ENCODE measurements around the gene ADD2.

ADD2 gene

DNA sequence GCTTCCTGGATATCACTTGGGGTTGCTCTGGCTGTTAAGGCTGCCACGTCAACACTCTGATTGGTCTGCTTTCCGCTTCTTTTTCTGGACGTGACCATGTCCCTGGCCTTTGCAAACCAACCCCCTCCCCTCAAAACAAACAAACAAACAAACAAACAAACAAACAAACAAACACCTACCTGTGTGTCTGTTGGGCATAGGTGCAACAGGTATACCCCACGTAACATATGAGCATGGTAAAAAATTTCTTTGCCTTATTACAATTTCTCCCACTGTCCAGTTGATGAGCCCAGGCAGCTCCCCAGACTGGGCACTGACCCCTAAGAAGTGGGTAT, 80.6 kb downstream of the ADD2 start:
- no peaks in the 10 kb centered on the region for H3K9me3 ChIP-seq (replicated peaks in 1 of 2; ENCODE audit: control insufficient read depth in 2 of 2, insufficient read depth in 1 of 2, low read depth in 1 of 2, low read length in 2 of 2)
- H2BK15ac ChIP-seq (ENCODE audit: low read length), result no peak overlapping the region
- no peak overlapping the region for H3K23ac ChIP-seq (ENCODE audit: low read depth, low read length, poor library complexity)
- peak overlapping the region; percentile 20 for H2AK5ac ChIP-seq (ENCODE audit: low read depth, low read length)
- no peak overlapping the region for H2BK12ac ChIP-seq (ENCODE audit: low read length)
- H2AFZ ChIP-seq (ENCODE audit: low read length), result no peak overlapping the region
- no peaks in the 10 kb centered on the region for H3K27me3 ChIP-seq (ENCODE audit: control insufficient read depth in 3 of 3, insufficient read depth in 3 of 3, low read depth in 1 of 3, low read length in 3 of 3)
- no peak overlapping the region for H3K4me3 ChIP-seq (ENCODE audit: low read length in 2 of 2)
- H3K4ac ChIP-seq (ENCODE audit: low read length), result no peak overlapping the region
- no peak overlapping the region for H2BK5ac ChIP-seq (ENCODE audit: low read length)
- H3K9ac ChIP-seq (ENCODE audit: low read depth, low read length, poor library complexity), result no peak overlapping the region
- no CpG with 5 or more reads among the region's 4 CpGs for WGBS, 2 donors (ENCODE audit: extremely low coverage in 2 of 2, insufficient read length in 2 of 2, insufficient replicate concordance in 1 of 2)
- no peak overlapping the region for H3K18ac ChIP-seq (ENCODE audit: low read length)
- no peak overlapping the region for H2BK120ac ChIP-seq (ENCODE audit: low read depth, low read length)
- no peak overlapping the region for H4K91ac ChIP-seq (ENCODE audit: low read depth, low read length, poor library complexity)
- H3K4me2 ChIP-seq (ENCODE audit: insufficient read depth, low read length, poor library complexity, severe bottlenecking), result no peak overlapping the region
- H4K8ac ChIP-seq (ENCODE audit: low read depth, low read length), result no peak overlapping the region
- peaks cover 17 to 93% of the 10 kb centered on the region in 2 donors for H3K36me3 ChIP-seq (replicated peaks in 1 of 2; ENCODE audit: control insufficient read depth in 2 of 2, insufficient read depth in 2 of 2, low read length in 2 of 2)
- H3K4me1 ChIP-seq (ENCODE audit: control insufficient read depth in 2 of 2, insufficient read depth in 1 of 2, low read depth in 1 of 2, low read length in 2 of 2), result peaks cover 4 to 6% of the 10 kb centered on the region in 2 donors
- H3K14ac ChIP-seq (ENCODE audit: low read length), result no peak overlapping the region
- H3K27ac ChIP-seq (replicated peaks; ENCODE audit: low read length), result no peak overlapping the region
- DNase-seq (ENCODE audit: low spot score), result no peak
- peaks cover 3% of the 10 kb centered on the region for H3K79me1 ChIP-seq (ENCODE audit: low read depth, low read length)

GRCh38 chr2:70686577-70687460, 81.2 kb downstream of the ADD2 start:
- no peak overlapping the region for H3K4ac ChIP-seq (ENCODE audit: low read length)
- H3K36me3 ChIP-seq (replicated peaks in 1 of 2; ENCODE audit: control insufficient read depth in 2 of 2, insufficient read depth in 2 of 2, low read length in 2 of 2), result peaks cover 11 to 93% of the 10 kb centered on the region in 2 donors
- H2BK15ac ChIP-seq (ENCODE audit: low read length), result no peak overlapping the region
- no peaks in the 10 kb centered on the region for H3K27me3 ChIP-seq (ENCODE audit: control insufficient read depth in 3 of 3, insufficient read depth in 3 of 3, low read depth in 1 of 3, low read length in 3 of 3)
- no peak overlapping the region for H3K4me3 ChIP-seq (ENCODE audit: low read length in 2 of 2)
- H2AK5ac ChIP-seq (ENCODE audit: low read depth, low read length), result peak overlapping the region; percentile 20
- no peak overlapping the region for H2BK12ac ChIP-seq (ENCODE audit: low read length)
- H4K91ac ChIP-seq (ENCODE audit: low read depth, low read length, poor library complexity), result no peak overlapping the region
- no CpG with 5 or more reads among the region's 11 CpGs for whole genome bisulfite sequencing, 2 donors (ENCODE audit: extremely low coverage in 2 of 2, insufficient read length in 2 of 2, insufficient replicate concordance in 1 of 2)
- H3K9me3 ChIP-seq (replicated peaks in 1 of 2; ENCODE audit: control insufficient read depth in 2 of 2, insufficient read depth in 1 of 2, low read depth in 1 of 2, low read length in 2 of 2), result no peaks in the 10 kb centered on the region
- no peak overlapping the region for H2BK120ac ChIP-seq (ENCODE audit: low read depth, low read length)
- H3K9ac ChIP-seq (ENCODE audit: low read depth, low read length, poor library complexity), result no peak overlapping the region
- DNase-seq (ENCODE audit: low spot score), result peak; percentile 31
- no peak overlapping the region for H2AFZ ChIP-seq (ENCODE audit: low read length)
- H3K79me1 ChIP-seq (ENCODE audit: low read depth, low read length), result peaks cover 3% of the 10 kb centered on the region
- H4K8ac ChIP-seq (ENCODE audit: low read depth, low read length), result no peak overlapping the region
- H3K14ac ChIP-seq (ENCODE audit: low read length), result no peak overlapping the region
- H3K4me2 ChIP-seq (ENCODE audit: insufficient read depth, low read length, poor library complexity, severe bottlenecking), result no peak overlapping the region
- H3K27ac ChIP-seq (replicated peaks; ENCODE audit: low read length), result no peak overlapping the region
- H3K23ac ChIP-seq (ENCODE audit: low read depth, low read length, poor library complexity), result peak overlapping the region; percentile 44
- no peak overlapping the region for H2BK5ac ChIP-seq (ENCODE audit: low read length)
- H3K18ac ChIP-seq (ENCODE audit: low read length), result peak overlapping the region; percentile 93
- H3K4me1 ChIP-seq (ENCODE audit: control insufficient read depth in 2 of 2, insufficient read depth in 1 of 2, low read depth in 1 of 2, low read length in 2 of 2), result peaks cover 4 to 6% of the 10 kb centered on the region in 2 donors

GRCh38 chr2:70685771-70686171, 82.2 kb downstream of the ADD2 start:
- Histone ChIP-seq H4K8ac (ENCODE audit: low read depth, low read length) (no peak overlapping the region), H3K4me1 (ENCODE audit: control insufficient read depth in 2 of 2, insufficient read depth in 1 of 2, low read depth in 1 of 2, low read length in 2 of 2) (peaks cover 4 to 6% of the 10 kb centered on the region in 2 donors), H3K36me3 (replicated peaks in 1 of 2; ENCODE audit: control insufficient read depth in 2 of 2, insufficient read depth in 2 of 2, low read length in 2 of 2) (peaks cover 11 to 93% of the 10 kb centered on the region in 2 donors), H3K4me3 (ENCODE audit: low read length in 2 of 2) (no peak overlapping the region), H2BK5ac (ENCODE audit: low read length) (no peak overlapping the region), H3K9ac (ENCODE audit: low read depth, low read length, poor library complexity) (no peak overlapping the region), H3K27ac (replicated peaks; ENCODE audit: low read length) (no peak overlapping the region), H3K23ac (ENCODE audit: low read depth, low read length, poor library complexity) (no peak overlapping the region), H3K79me1 (ENCODE audit: low read depth, low read length) (peaks cover 3% of the 10 kb centered on the region), H2BK120ac (ENCODE audit: low read depth, low read length) (no peak overlapping the region), H3K4ac (ENCODE audit: low read length) (no peak overlapping the region), H2AFZ (ENCODE audit: low read length) (no peak overlapping the region), H3K27me3 (ENCODE audit: control insufficient read depth in 3 of 3, insufficient read depth in 3 of 3, low read depth in 1 of 3, low read length in 3 of 3) (no peaks in the 10 kb centered on the region), H2BK15ac (ENCODE audit: low read length) (no peak overlapping the region), H2BK12ac (ENCODE audit: low read length) (no peak overlapping the region), H3K14ac (ENCODE audit: low read length) (no peak overlapping the region), H3K9me3 (replicated peaks in 1 of 2; ENCODE audit: control insufficient read depth in 2 of 2, insufficient read depth in 1 of 2, low read depth in 1 of 2, low read length in 2 of 2) (no peaks in the 10 kb centered on the region), H2AK5ac (ENCODE audit: low read depth, low read length) (no peak overlapping the region), H3K4me2 (ENCODE audit: insufficient read depth, low read length, poor library complexity, severe bottlenecking) (no peak overlapping the region), H4K91ac (ENCODE audit: low read depth, low read length, poor library complexity) (no peak overlapping the region), H3K18ac (ENCODE audit: low read length) (no peak overlapping the region)
- no peak for DNase-seq (ENCODE audit: low spot score)
- WGBS, 2 donors (ENCODE audit: extremely low coverage in 2 of 2, insufficient read length in 2 of 2, insufficient replicate concordance in 1 of 2), result no CpG with 5 or more reads among the region's 6 CpGs

GRCh38 chr2:70684846-70685622, 83.0 kb downstream of the ADD2 start:
- Histone ChIP-seq H3K9me3 (replicated peaks in 1 of 2; ENCODE audit: control insufficient read depth in 2 of 2, insufficient read depth in 1 of 2, low read depth in 1 of 2, low read length in 2 of 2) (no peaks in the 10 kb centered on the region), H3K9ac (ENCODE audit: low read depth, low read length, poor library complexity) (no peak overlapping the region), H4K8ac (ENCODE audit: low read depth, low read length) (no peak overlapping the region), H2BK12ac (ENCODE audit: low read length) (no peak overlapping the region), H2BK5ac (ENCODE audit: low read length) (no peak overlapping the region), H2BK120ac (ENCODE audit: low read depth, low read length) (no peak overlapping the region), H3K4me3 (ENCODE audit: low read length in 2 of 2) (no peak overlapping the region), H2AFZ (ENCODE audit: low read length) (no peak overlapping the region), H3K4me1 (ENCODE audit: control insufficient read depth in 2 of 2, insufficient read depth in 1 of 2, low read depth in 1 of 2, low read length in 2 of 2) (peaks cover 4 to 6% of the 10 kb centered on the region in 2 donors), H3K23ac (ENCODE audit: low read depth, low read length, poor library complexity) (no peak overlapping the region), H3K18ac (ENCODE audit: low read length) (no peak overlapping the region), H3K36me3 (replicated peaks in 1 of 2; ENCODE audit: control insufficient read depth in 2 of 2, insufficient read depth in 2 of 2, low read length in 2 of 2) (peaks cover 9 to 95% of the 10 kb centered on the region in 2 donors), H3K27me3 (ENCODE audit: control insufficient read depth in 3 of 3, insufficient read depth in 3 of 3, low read depth in 1 of 3, low read length in 3 of 3) (no peaks in the 10 kb centered on the region), H3K4me2 (ENCODE audit: insufficient read depth, low read length, poor library complexity, severe bottlenecking) (no peak overlapping the region), H3K27ac (replicated peaks; ENCODE audit: low read length) (no peak overlapping the region), H4K91ac (ENCODE audit: low read depth, low read length, poor library complexity) (no peak overlapping the region), H3K14ac (ENCODE audit: low read length) (no peak overlapping the region), H2AK5ac (ENCODE audit: low read depth, low read length) (no peak overlapping the region), H3K4ac (ENCODE audit: low read length) (no peak overlapping the region), H3K79me1 (ENCODE audit: low read depth, low read length) (peaks cover 3% of the 10 kb centered on the region), H2BK15ac (ENCODE audit: low read length) (no peak overlapping the region)
- DNase-seq (ENCODE audit: low spot score), result no peak
- WGBS, 2 donors (ENCODE audit: extremely low coverage in 2 of 2, insufficient read length in 2 of 2, insufficient replicate concordance in 1 of 2), result no CpG with 5 or more reads among the region's 4 CpGs

All from neuronal stem cell (in vitro differentiated cells).